Measurements from ENCODE around the gene TOP3B.

GRCh38 chr22:22001664-22002525 lies 19.3 kb upstream of the TOP3B start:
- TF ChIP-seq POLR2AphosphoS5 (IDR thresholded peaks at IDR 0.05; ENCODE audit: low read depth, low read length): no peak
- no peak for TF ChIP-seq CTCF (IDR thresholded peaks at IDR 0.05)
- TF ChIP-seq REST (IDR thresholded peaks at IDR 0.05; ENCODE audit: insufficient read depth in 1 of 2, low read depth in 2 of 2, low read length in 1 of 2): no peak
- TF ChIP-seq SIN3A (IDR thresholded peaks at IDR 0.05; ENCODE audit: borderline replicate concordance, insufficient read depth, low read depth, low read length): no peak
